ENCODE measurements around the gene ZNF444. TPM values are rescaled to one million over a fixed set of nuclear protein-coding genes. Genes with fewer than 3 reads are reported as not detected.

ZNF444 gene
- total RNA-seq, 2 donors from 2014 or later, result 50.3 to 95.9 TPM

GRCh38 chr19:56121180-56122167, 19.6 kb upstream of the ZNF444 start, which contains the start of gene ZNF787:
ZNF787 (minus strand) TSS chr19:56121295; CDS start chr19:56103217, 18,078 bp downstream.
- peak; percentile 89 for ATAC-seq
- peaks cover 60% of the 10 kb centered on the region for H3K4me1 ChIP-seq

GRCh38 chr19:56123266-56123891, 17.7 kb upstream of the ZNF444 start:
- intact Hi-C loops (cut with DNase I), result no loop called here
- Histone ChIP-seq H3K4me1 (peaks cover 46% of the 10 kb centered on the region), H3K27me3 (no peaks in the 10 kb centered on the region), H3K36me3 (replicated peaks in 1 of 2; ENCODE audit: insufficient read depth in 1 of 2, low read depth in 2 of 2) (no peaks in the 10 kb centered on the region), H3K9me3 (no peaks in the 10 kb centered on the region), H3K4me3 (no peak overlapping the region), H3K27ac (no peak overlapping the region)
- no peak for ATAC-seq
- no peak for DNase-seq
- WGBS, 2 donors, result 87 to 89% methylated on average over 16 of the region's 16 CpGs
- TF ChIP-seq POLR2A (IDR thresholded peaks at IDR 0.05) (no peak), CTCF (IDR thresholded peaks at IDR 0.05) (no peak)

More at GRCh38 chr19:56121180-56122167, 19.6 kb upstream of the ZNF444 start, which contains the start of gene ZNF787:
- intact Hi-C loops (cut with DNase I), result no loop called here
- Histone ChIP-seq H3K4me3 (peak within 1 kb of the TSS; percentile 46 to 73), H3K36me3 (replicated peaks in 1 of 2; ENCODE audit: insufficient read depth in 1 of 2, low read depth in 2 of 2) (no peaks in the 10 kb centered on the region), H3K27ac (peak within 1 kb of the TSS; percentile 89 to 98 (median 92)), H3K9me3 (no peaks in the 10 kb centered on the region), H3K27me3 (no peaks in the 10 kb centered on the region)
- peak; percentile 98 to 99 (median 98) for DNase-seq
- 8 to 24% methylated on average over 13 to 50 of the region's 74 CpGs for WGBS, 2 donors
- TF ChIP-seq POLR2A (IDR thresholded peaks at IDR 0.05) (peak; percentile 39 to 73 (median 70)), CTCF (IDR thresholded peaks at IDR 0.05) (peak in 1 of 7 experiments; percentile 4)

GRCh38 chr19:56124578-56124977, 16.5 kb upstream of the ZNF444 start:
- Histone ChIP-seq H3K9me3 (no peaks in the 10 kb centered on the region), H3K27ac (no peak overlapping the region), H3K4me3 (no peak overlapping the region), H3K36me3 (replicated peaks in 1 of 2; ENCODE audit: insufficient read depth in 1 of 2, low read depth in 2 of 2) (no peaks in the 10 kb centered on the region), H3K4me1 (peaks cover 34% of the 10 kb centered on the region), H3K27me3 (no peaks in the 10 kb centered on the region)
- 93 to 95% methylated on average over 4 of the region's 4 CpGs for WGBS, 2 donors
- no peak for ATAC-seq
- no peak for DNase-seq
- intact Hi-C loops (cut with DNase I), result no loop called here
- TF ChIP-seq POLR2A (IDR thresholded peaks at IDR 0.05), result no peak
- no peak for TF ChIP-seq CTCF (IDR thresholded peaks at IDR 0.05)

GRCh38 chr19:56125806-56126590, 15.1 kb upstream of the ZNF444 start:
- H3K27ac ChIP-seq, result peak overlapping the region; percentile 44 to 72 (median 60)
- no peaks in the 10 kb centered on the region for H3K9me3 ChIP-seq
- H3K27me3 ChIP-seq, result no peaks in the 10 kb centered on the region
- intact Hi-C loops (cut with DNase I), result no loop called here
- H3K4me1 ChIP-seq, result peaks cover 26% of the 10 kb centered on the region
- peak; percentile 64 to 81 (median 74) for DNase-seq
- H3K36me3 ChIP-seq (replicated peaks in 1 of 2; ENCODE audit: insufficient read depth in 1 of 2, low read depth in 2 of 2), result no peaks in the 10 kb centered on the region
- 36 to 62% methylated on average over 12 to 16 of the region's 16 CpGs for WGBS, 2 donors
- H3K4me3 ChIP-seq, result no peak overlapping the region
- TF ChIP-seq POLR2A (IDR thresholded peaks at IDR 0.05), result no peak
- TF ChIP-seq CTCF (IDR thresholded peaks at IDR 0.05), result no peak
- ATAC-seq, result no peak

Measured in body of pancreas (tissue), 4 donors.